Measurements from ENCODE around the gene RCSD1.

DNA sequence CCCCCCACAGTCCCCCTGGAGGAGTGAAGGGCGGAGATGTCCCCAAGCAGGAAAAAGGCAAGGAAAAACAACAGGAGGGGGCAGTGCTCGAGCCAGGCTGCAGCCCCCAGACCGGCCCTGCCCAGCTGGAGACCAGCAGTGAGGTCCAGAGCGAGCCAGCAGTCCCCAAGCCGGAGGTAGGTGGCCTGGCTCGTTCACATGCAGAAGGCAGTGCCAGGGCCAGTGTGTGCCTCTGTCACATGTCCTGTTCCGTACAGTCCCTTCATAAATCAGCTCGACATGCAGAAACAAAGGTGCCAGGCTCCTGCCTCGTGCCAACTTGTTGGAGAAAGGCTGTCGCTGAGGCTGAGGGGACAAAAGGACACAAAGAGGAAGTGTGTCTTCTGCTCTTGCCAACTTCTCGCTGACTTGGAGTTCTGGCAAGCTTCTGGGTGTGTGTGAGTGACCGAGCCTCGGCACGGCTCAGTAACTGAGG lies 67.7 kb downstream of the RCSD1 start:
- TF ChIP-seq, protein P1, sequence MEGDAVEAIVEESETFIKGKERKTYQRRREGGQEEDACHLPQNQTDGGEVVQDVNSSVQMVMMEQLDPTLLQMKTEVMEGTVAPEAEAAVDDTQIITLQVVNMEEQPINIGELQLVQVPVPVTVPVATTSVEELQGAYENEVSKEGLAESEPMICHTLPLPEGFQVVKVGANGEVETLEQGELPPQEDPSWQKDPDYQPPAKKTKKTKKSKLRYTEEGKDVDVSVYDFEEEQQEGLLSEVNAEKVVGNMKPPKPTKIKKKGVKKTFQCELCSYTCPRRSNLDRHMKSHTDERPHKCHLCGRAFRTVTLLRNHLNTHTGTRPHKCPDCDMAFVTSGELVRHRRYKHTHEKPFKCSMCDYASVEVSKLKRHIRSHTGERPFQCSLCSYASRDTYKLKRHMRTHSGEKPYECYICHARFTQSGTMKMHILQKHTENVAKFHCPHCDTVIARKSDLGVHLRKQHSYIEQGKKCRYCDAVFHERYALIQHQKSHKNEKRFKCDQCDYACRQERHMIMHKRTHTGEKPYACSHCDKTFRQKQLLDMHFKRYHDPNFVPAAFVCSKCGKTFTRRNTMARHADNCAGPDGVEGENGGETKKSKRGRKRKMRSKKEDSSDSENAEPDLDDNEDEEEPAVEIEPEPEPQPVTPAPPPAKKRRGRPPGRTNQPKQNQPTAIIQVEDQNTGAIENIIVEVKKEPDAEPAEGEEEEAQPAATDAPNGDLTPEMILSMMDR (IDR thresholded peaks at IDR 0.05), result no peak
- no peak for TF ChIP-seq POLR2AphosphoS5 (IDR thresholded peaks at IDR 0.05)
